DND-41 (cell line): ENCODE data around the gene MKLN1.

Experiments used
- ATAC-seq: fragments of 200-7000 bp; cut with Tn5 transposase; 3 replicates; pipeline ENCODE4 v1.9.1; 2021; ENCODE audit warnings: low read depth; ENCODE audit not compliant: insufficient read depth
- DNase-seq: peaks from one replicate; pipeline ENCODE4 v3.0.0-alpha.2; 2020
- H2AFZ ChIP-seq: 2 replicates; pipeline ENCODE4 v1.6.0; 2012; ENCODE audit warnings: low read depth, low read length
- H3K27ac ChIP-seq: 2 replicates; pipeline ENCODE4 v1.5.1; 2012; ENCODE audit warnings: low read length, inconsistent platforms
- H3K27me3 ChIP-seq: fragments of 200-600 bp; sonication (generic); 2 replicates; pipeline ENCODE4 v1.6.0; 2012; ENCODE audit warnings: low read length, mild to moderate bottlenecking, inconsistent platforms; ENCODE audit not compliant: insufficient read depth, poor library complexity
- H3K36me3 ChIP-seq: 2 replicates; pipeline ENCODE4 v1.5.1; 2012; ENCODE audit warnings: low read length, inconsistent platforms; ENCODE audit not compliant: insufficient read depth
- H3K4me1 ChIP-seq: 2 replicates; pipeline ENCODE4 v1.5.1; 2012; ENCODE audit warnings: mild to moderate bottlenecking, low read length; ENCODE audit not compliant: insufficient read depth
- H3K4me2 ChIP-seq: 2 replicates; pipeline ENCODE4 v1.6.0; 2012; ENCODE audit warnings: mild to moderate bottlenecking, moderate library complexity, low read length, inconsistent platforms; ENCODE audit not compliant: insufficient read depth
- H3K4me3 ChIP-seq, 2 experiments: fragments of 200-600 bp in 1 of 2; shearing (Covaris generic) in 1 of 2; 2 replicates each; pipeline ENCODE4 v1.5.1; 2012 to 2016; ENCODE audit warnings: inconsistent platforms in 2 of 2, low read length in 2 of 2, mild to moderate bottlenecking in 2 of 2, low read depth in 1 of 2, moderate library complexity in 1 of 2
- H3K79me2 ChIP-seq: 2 replicates; pipeline ENCODE4 v1.6.0; 2012; ENCODE audit warnings: low read length, inconsistent platforms; ENCODE audit not compliant: insufficient read depth
- H3K9ac ChIP-seq: 2 replicates; pipeline ENCODE4 v1.6.0; 2012; ENCODE audit warnings: low read depth, mild to moderate bottlenecking, inconsistent platforms, low read length, moderate library complexity
- H3K9me3 ChIP-seq: 2 replicates; pipeline ENCODE4 v1.5.1; 2012; ENCODE audit warnings: low read length, moderate library complexity, mild to moderate bottlenecking, inconsistent platforms; ENCODE audit not compliant: insufficient read depth, severe bottlenecking
- H4K20me1 ChIP-seq: 2 replicates; pipeline ENCODE4 v1.6.0; 2012; ENCODE audit warnings: low read length; ENCODE audit not compliant: insufficient read depth
- EZH2 ChIP-seq: IDR thresholded peaks from 3 replicates; pipeline ENCODE4 v1.6.1; 2012; ENCODE audit warnings: borderline replicate concordance, low read depth, mild to moderate bottlenecking, moderate library complexity, low read length, inconsistent platforms; ENCODE audit not compliant: severe bottlenecking
- TF ChIP-seq, protein P1 (sequence below): IDR thresholded peaks from 2 replicates; pipeline ENCODE4 v1.5.1; 2012; ENCODE audit warnings: borderline replicate concordance, low read length, moderate library complexity, mild to moderate bottlenecking; ENCODE audit not compliant: poor library complexity, severe bottlenecking; ENCODE audit errors: extremely low read depth

The MKLN1 gene

DNA sequence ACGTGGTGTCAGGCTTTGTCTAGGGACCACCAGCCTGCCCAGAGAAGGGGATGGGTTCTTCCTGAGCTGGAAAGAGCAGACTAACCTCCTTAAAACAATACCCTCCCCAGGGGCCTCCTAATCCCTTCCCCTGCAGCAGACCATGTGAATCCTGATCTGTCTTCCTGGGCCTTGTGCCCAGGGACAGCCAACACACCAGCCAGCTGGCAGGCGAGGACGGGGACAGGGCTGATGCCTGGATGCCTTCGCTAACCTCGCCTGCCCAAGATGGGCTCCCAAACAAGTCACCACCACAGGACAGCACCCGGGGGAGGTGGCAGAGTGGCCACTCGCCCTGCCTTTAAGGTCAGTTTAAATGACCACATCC, 211.1 kb downstream of the MKLN1 start:
- DNase-seq = no peak
- no peaks in the 10 kb centered on the region for H3K36me3 ChIP-seq
- H4K20me1 ChIP-seq = no peaks in the 10 kb centered on the region

DNA sequence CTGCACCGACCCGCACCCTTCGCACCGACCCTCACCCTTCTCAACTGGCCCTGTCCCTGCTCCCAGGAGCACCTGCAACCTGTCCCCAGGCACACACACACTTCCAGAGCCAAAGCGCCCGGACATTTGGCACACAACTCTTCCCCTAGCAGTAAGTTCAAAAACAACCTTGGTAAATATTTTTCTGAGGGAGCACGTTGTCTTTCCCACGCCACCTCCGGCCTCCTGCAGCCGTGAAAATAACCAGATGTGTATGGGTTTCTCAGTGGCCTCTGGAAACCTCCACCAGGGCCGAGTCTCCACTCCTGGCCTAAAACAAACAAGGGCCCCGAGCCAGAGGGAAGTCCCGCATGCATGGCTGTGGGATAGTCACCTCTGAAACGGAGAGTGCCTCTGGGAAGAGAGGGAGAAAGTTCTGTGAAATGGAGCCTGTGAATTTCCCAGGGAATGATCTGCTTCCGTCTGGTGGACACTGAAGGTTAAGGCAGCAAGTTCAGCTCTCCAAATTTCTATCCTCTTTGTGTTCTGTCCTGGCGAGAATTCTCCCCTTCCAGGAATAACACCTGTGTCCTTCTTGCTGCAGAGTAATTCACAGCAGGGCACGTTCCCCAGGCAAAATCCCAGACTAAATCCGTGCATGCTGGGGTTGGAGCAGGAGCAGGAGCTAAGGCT, 213.0 kb downstream of the MKLN1 start:
- Histone ChIP-seq H3K79me2 (no peaks in the 10 kb centered on the region), H3K36me3 (no peaks in the 10 kb centered on the region), H3K4me3 (no peak overlapping the region), H3K4me2 (no peak overlapping the region), H4K20me1 (no peaks in the 10 kb centered on the region), H3K27me3 (no peaks in the 10 kb centered on the region), H3K9me3 (no peaks in the 10 kb centered on the region), H3K4me1 (no peaks in the 10 kb centered on the region), H2AFZ (no peak overlapping the region), H3K9ac (no peak overlapping the region), H3K27ac (no peak overlapping the region)
- TF ChIP-seq, protein P1, sequence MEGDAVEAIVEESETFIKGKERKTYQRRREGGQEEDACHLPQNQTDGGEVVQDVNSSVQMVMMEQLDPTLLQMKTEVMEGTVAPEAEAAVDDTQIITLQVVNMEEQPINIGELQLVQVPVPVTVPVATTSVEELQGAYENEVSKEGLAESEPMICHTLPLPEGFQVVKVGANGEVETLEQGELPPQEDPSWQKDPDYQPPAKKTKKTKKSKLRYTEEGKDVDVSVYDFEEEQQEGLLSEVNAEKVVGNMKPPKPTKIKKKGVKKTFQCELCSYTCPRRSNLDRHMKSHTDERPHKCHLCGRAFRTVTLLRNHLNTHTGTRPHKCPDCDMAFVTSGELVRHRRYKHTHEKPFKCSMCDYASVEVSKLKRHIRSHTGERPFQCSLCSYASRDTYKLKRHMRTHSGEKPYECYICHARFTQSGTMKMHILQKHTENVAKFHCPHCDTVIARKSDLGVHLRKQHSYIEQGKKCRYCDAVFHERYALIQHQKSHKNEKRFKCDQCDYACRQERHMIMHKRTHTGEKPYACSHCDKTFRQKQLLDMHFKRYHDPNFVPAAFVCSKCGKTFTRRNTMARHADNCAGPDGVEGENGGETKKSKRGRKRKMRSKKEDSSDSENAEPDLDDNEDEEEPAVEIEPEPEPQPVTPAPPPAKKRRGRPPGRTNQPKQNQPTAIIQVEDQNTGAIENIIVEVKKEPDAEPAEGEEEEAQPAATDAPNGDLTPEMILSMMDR = no peak
- no peak for TF ChIP-seq EZH2
- no peak for ATAC-seq
- DNase-seq = no peak

More for the DNA sequence above, 211.1 kb downstream of the MKLN1 start:
- Histone ChIP-seq H3K9ac (no peak overlapping the region), H3K9me3 (no peaks in the 10 kb centered on the region), H3K27ac (no peak overlapping the region; the same call in 1 of the 2 replicates), H3K4me1 (no peaks in the 10 kb centered on the region), H3K79me2 (no peaks in the 10 kb centered on the region), H2AFZ (no peak overlapping the region), H3K4me2 (no peak overlapping the region), H3K4me3 (no peak overlapping the region), H3K27me3 (no peaks in the 10 kb centered on the region)
- TF ChIP-seq, protein P1 = no peak
- no peak for TF ChIP-seq EZH2
- no peak for ATAC-seq

DNA sequence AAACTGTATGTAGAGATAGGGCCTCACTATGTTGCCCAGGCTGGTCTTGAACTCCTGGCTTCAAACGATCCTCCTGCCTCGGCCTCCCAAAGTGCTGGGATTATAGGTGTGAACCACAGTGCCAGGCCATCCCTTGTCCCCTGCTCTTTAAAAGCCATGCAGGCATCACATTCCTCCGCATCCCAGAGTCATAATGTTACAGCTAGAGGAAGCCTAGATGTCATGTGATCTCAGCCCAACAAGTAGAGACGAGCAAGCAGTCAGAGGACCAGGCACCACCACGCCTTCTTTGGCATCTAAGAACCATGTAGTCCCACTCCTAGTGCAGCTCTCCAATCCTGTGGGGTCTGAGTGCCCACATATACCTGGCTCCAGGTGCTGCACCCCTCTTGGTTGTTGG, 215.6 kb downstream of the MKLN1 start:
- H3K4me3 ChIP-seq = no peak overlapping the region
- no peaks in the 10 kb centered on the region for H3K4me1 ChIP-seq
- TF ChIP-seq EZH2 = no peak
- TF ChIP-seq, protein P1 = no peak
- H4K20me1 ChIP-seq = no peaks in the 10 kb centered on the region
- no peak overlapping the region for H3K4me2 ChIP-seq
- no peaks in the 10 kb centered on the region for H3K9me3 ChIP-seq
- ATAC-seq = no peak
- no peak overlapping the region for H3K9ac ChIP-seq
- no peaks in the 10 kb centered on the region for H3K36me3 ChIP-seq
- H3K27ac ChIP-seq = no peak overlapping the region
- no peak overlapping the region for H2AFZ ChIP-seq
- DNase-seq = no peak
- H3K27me3 ChIP-seq = no peaks in the 10 kb centered on the region
- H3K79me2 ChIP-seq = no peaks in the 10 kb centered on the region

DNA sequence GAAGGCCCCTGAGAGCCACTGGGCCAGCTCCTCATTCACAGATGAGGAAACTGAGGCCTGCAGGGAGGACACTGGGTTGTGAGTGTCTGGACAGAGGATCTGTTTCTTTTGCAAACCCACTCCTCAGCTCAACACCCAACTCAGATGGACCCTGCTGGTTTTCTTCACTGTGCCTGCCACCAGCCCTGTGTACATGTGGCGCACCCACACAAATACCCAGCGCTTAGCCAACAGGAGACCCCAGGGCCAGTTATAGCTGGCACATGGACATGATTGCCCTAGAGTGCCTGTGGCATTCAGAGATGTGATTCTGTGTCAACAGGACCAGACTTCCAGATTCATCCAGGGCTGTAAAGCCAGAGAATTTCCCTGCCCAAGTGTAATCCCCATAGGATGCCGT, 216.3 kb downstream of the MKLN1 start:
- no peaks in the 10 kb centered on the region for H4K20me1 ChIP-seq
- no peak overlapping the region for H3K4me2 ChIP-seq
- no peaks in the 10 kb centered on the region for H3K9me3 ChIP-seq
- H3K79me2 ChIP-seq = no peaks in the 10 kb centered on the region
- no peaks in the 10 kb centered on the region for H3K4me1 ChIP-seq
- no peaks in the 10 kb centered on the region for H3K27me3 ChIP-seq
- ATAC-seq = no peak
- DNase-seq = no peak
- H3K9ac ChIP-seq = no peak overlapping the region
- no peak overlapping the region for H2AFZ ChIP-seq
- no peak for TF ChIP-seq EZH2
- TF ChIP-seq, protein P1 = no peak
- no peak overlapping the region for H3K4me3 ChIP-seq
- H3K36me3 ChIP-seq = no peaks in the 10 kb centered on the region
- no peak overlapping the region for H3K27ac ChIP-seq
